ENCODE results near the gene CTNNAL1.

The CTNNAL1 gene

GRCh38 chr9:109052416-109052815 lies 39.1 kb upstream of the CTNNAL1 start:
- Histone ChIP-seq H3K79me2 (ENCODE audit: control insufficient read depth, insufficient read depth, low read length, poor library complexity) (no peaks in the 10 kb centered on the region), H3K4me2 (ENCODE audit: low read length) (no peak overlapping the region), H3K23ac (ENCODE audit: low read length) (no peak overlapping the region), H3K79me1 (ENCODE audit: low read length) (peaks cover 1% of the 10 kb centered on the region), H3K4me3 (ENCODE audit: low read depth, low read length) (no peak overlapping the region), H3K14ac (ENCODE audit: low read length) (no peak overlapping the region), H4K8ac (ENCODE audit: low read depth, low read length) (no peak overlapping the region), H3K9me3 (ENCODE audit: insufficient read depth, low read depth, low read length) (no peaks in the 10 kb centered on the region), H3K9ac (ENCODE audit: low read length) (no peak overlapping the region), H4K91ac (ENCODE audit: low read depth, low read length) (no peak overlapping the region), H2AFZ (ENCODE audit: insufficient read depth, low read length, poor library complexity) (no peak overlapping the region), H3K27me3 (ENCODE audit: insufficient read depth, low read length) (no peaks in the 10 kb centered on the region), H3K4ac (ENCODE audit: low read depth, low read length) (no peak overlapping the region), H4K12ac (ENCODE audit: low read depth, low read length) (no peak overlapping the region), H2BK120ac (ENCODE audit: insufficient read depth, low read length, poor library complexity) (no peak overlapping the region), H2BK12ac (ENCODE audit: low read length) (no peak overlapping the region), H3K4me1 (ENCODE audit: control insufficient read depth in 1 of 2, insufficient read depth in 2 of 2, low read length in 2 of 2) (peaks cover 3 to 6% of the 10 kb centered on the region in 2 experiments), H3K36me3 (ENCODE audit: control insufficient read depth in 1 of 2, insufficient read depth in 2 of 2, low read length in 2 of 2) (peaks cover 27 to 42% of the 10 kb centered on the region in 2 experiments), H3K18ac (ENCODE audit: low read length) (no peak overlapping the region), H2AK5ac (ENCODE audit: low read length) (no peak overlapping the region), H3K27ac (ENCODE audit: low read depth, low read length) (no peak overlapping the region), H2BK5ac (ENCODE audit: low read depth, low read length, poor library complexity) (no peak overlapping the region)
- WGBS (ENCODE audit: extremely low coverage, insufficient coverage, insufficient read length), result no CpG with 5 or more reads among the region's 2 CpGs
- DNase-seq, result no peak

- Histone ChIP-seq H3K9ac (ENCODE audit: low read length) (no peak overlapping the region), H2AK5ac (ENCODE audit: low read length) (no peak overlapping the region), H3K4ac (ENCODE audit: low read depth, low read length) (no peak overlapping the region), H3K23ac (ENCODE audit: low read length) (no peak overlapping the region), H2BK12ac (ENCODE audit: low read length) (no peak overlapping the region), H3K27me3 (ENCODE audit: insufficient read depth, low read length) (no peaks in the 10 kb centered on the region), H4K8ac (ENCODE audit: low read depth, low read length) (no peak overlapping the region), H3K14ac (ENCODE audit: low read length) (no peak overlapping the region), H3K9me3 (ENCODE audit: insufficient read depth, low read depth, low read length) (no peaks in the 10 kb centered on the region), H3K4me3 (ENCODE audit: low read depth, low read length) (no peak overlapping the region), H3K79me2 (ENCODE audit: control insufficient read depth, insufficient read depth, low read length, poor library complexity) (no peaks in the 10 kb centered on the region), H3K27ac (ENCODE audit: low read depth, low read length) (no peak overlapping the region), H2AFZ (ENCODE audit: insufficient read depth, low read length, poor library complexity) (no peak overlapping the region), H2BK120ac (ENCODE audit: insufficient read depth, low read length, poor library complexity) (no peak overlapping the region), H4K12ac (ENCODE audit: low read depth, low read length) (no peak overlapping the region), H3K4me2 (ENCODE audit: low read length) (no peak overlapping the region), H3K79me1 (ENCODE audit: low read length) (peaks cover 1% of the 10 kb centered on the region), H3K18ac (ENCODE audit: low read length) (no peak overlapping the region), H4K91ac (ENCODE audit: low read depth, low read length) (no peak overlapping the region), H3K4me1 (ENCODE audit: control insufficient read depth in 1 of 2, insufficient read depth in 2 of 2, low read length in 2 of 2) (peaks cover 3 to 6% of the 10 kb centered on the region in 2 experiments), H2BK5ac (ENCODE audit: low read depth, low read length, poor library complexity) (no peak overlapping the region), H3K36me3 (ENCODE audit: control insufficient read depth in 1 of 2, insufficient read depth in 2 of 2, low read length in 2 of 2) (peaks cover 26 to 38% of the 10 kb centered on the region in 2 experiments)
- no CpG with 5 or more reads among the region's 1 CpG for WGBS (ENCODE audit: extremely low coverage, insufficient coverage, insufficient read length)
- no peak for DNase-seq
Measured at GRCh38 chr9:109051733-109052132, 38.4 kb upstream of the CTNNAL1 start.

- Histone ChIP-seq H3K4ac (ENCODE audit: low read depth, low read length) (no peak overlapping the region), H4K91ac (ENCODE audit: low read depth, low read length) (no peak overlapping the region)
Measured at GRCh38 chr9:109050444-109050843, 37.1 kb upstream of the CTNNAL1 start.

GRCh38 chr9:109048822-109049221 lies 35.5 kb upstream of the CTNNAL1 start:
- no peak overlapping the region for H4K12ac ChIP-seq (ENCODE audit: low read depth, low read length)
- no CpG with 5 or more reads among the region's 3 CpGs for WGBS (ENCODE audit: extremely low coverage, insufficient coverage, insufficient read length)
- no peak overlapping the region for H3K4ac ChIP-seq (ENCODE audit: low read depth, low read length)
- H3K18ac ChIP-seq (ENCODE audit: low read length), result no peak overlapping the region
- H3K36me3 ChIP-seq (ENCODE audit: control insufficient read depth in 1 of 2, insufficient read depth in 2 of 2, low read length in 2 of 2), result peaks cover 26 to 37% of the 10 kb centered on the region in 2 experiments
- no peak overlapping the region for H2AK5ac ChIP-seq (ENCODE audit: low read length)
- H3K9ac ChIP-seq (ENCODE audit: low read length), result no peak overlapping the region
- H3K4me3 ChIP-seq (ENCODE audit: low read depth, low read length), result no peak overlapping the region
- H3K4me1 ChIP-seq (ENCODE audit: control insufficient read depth in 1 of 2, insufficient read depth in 2 of 2, low read length in 2 of 2), result peaks cover 3% of the 10 kb centered on the region in 2 experiments
- DNase-seq, result no peak
- no peak overlapping the region for H3K14ac ChIP-seq (ENCODE audit: low read length)
- H3K23ac ChIP-seq (ENCODE audit: low read length), result peak overlapping the region; percentile 23
- H4K91ac ChIP-seq (ENCODE audit: low read depth, low read length), result no peak overlapping the region
- no peak overlapping the region for H3K4me2 ChIP-seq (ENCODE audit: low read length)
- H3K27ac ChIP-seq (ENCODE audit: low read depth, low read length), result no peak overlapping the region
- no peaks in the 10 kb centered on the region for H3K27me3 ChIP-seq (ENCODE audit: insufficient read depth, low read length)
- H2BK12ac ChIP-seq (ENCODE audit: low read length), result no peak overlapping the region
- no peaks in the 10 kb centered on the region for H3K9me3 ChIP-seq (ENCODE audit: insufficient read depth, low read depth, low read length)
- no peak overlapping the region for H2AFZ ChIP-seq (ENCODE audit: insufficient read depth, low read length, poor library complexity)
- H3K79me1 ChIP-seq (ENCODE audit: low read length), result no peaks in the 10 kb centered on the region
- H4K8ac ChIP-seq (ENCODE audit: low read depth, low read length), result no peak overlapping the region
- no peaks in the 10 kb centered on the region for H3K79me2 ChIP-seq (ENCODE audit: control insufficient read depth, insufficient read depth, low read length, poor library complexity)
- no peak overlapping the region for H2BK120ac ChIP-seq (ENCODE audit: insufficient read depth, low read length, poor library complexity)
- no peak overlapping the region for H2BK5ac ChIP-seq (ENCODE audit: low read depth, low read length, poor library complexity)

More at GRCh38 chr9:109050444-109050843, 37.1 kb upstream of the CTNNAL1 start:
- Histone ChIP-seq H3K18ac (ENCODE audit: low read length) (no peak overlapping the region), H3K9ac (ENCODE audit: low read length) (no peak overlapping the region), H4K12ac (ENCODE audit: low read depth, low read length) (no peak overlapping the region), H2AK5ac (ENCODE audit: low read length) (no peak overlapping the region), H3K9me3 (ENCODE audit: insufficient read depth, low read depth, low read length) (no peaks in the 10 kb centered on the region), H3K79me2 (ENCODE audit: control insufficient read depth, insufficient read depth, low read length, poor library complexity) (no peaks in the 10 kb centered on the region), H2BK12ac (ENCODE audit: low read length) (no peak overlapping the region), H3K14ac (ENCODE audit: low read length) (no peak overlapping the region), H3K79me1 (ENCODE audit: low read length) (peaks cover 1% of the 10 kb centered on the region), H3K4me1 (ENCODE audit: control insufficient read depth in 1 of 2, insufficient read depth in 2 of 2, low read length in 2 of 2) (peaks cover 3 to 6% of the 10 kb centered on the region in 2 experiments), H3K23ac (ENCODE audit: low read length) (no peak overlapping the region), H2BK120ac (ENCODE audit: insufficient read depth, low read length, poor library complexity) (no peak overlapping the region), H3K27me3 (ENCODE audit: insufficient read depth, low read length) (no peaks in the 10 kb centered on the region), H3K36me3 (ENCODE audit: control insufficient read depth in 1 of 2, insufficient read depth in 2 of 2, low read length in 2 of 2) (peaks cover 22 to 39% of the 10 kb centered on the region in 2 experiments), H4K8ac (ENCODE audit: low read depth, low read length) (no peak overlapping the region), H2BK5ac (ENCODE audit: low read depth, low read length, poor library complexity) (no peak overlapping the region), H3K4me2 (ENCODE audit: low read length) (no peak overlapping the region), H2AFZ (ENCODE audit: insufficient read depth, low read length, poor library complexity) (no peak overlapping the region), H3K27ac (ENCODE audit: low read depth, low read length) (no peak overlapping the region), H3K4me3 (ENCODE audit: low read depth, low read length) (no peak overlapping the region)
- WGBS (ENCODE audit: extremely low coverage, insufficient coverage, insufficient read length), result no CpG with 5 or more reads among the region's 7 CpGs
- no peak for DNase-seq
